ENCODE measurements around the gene TBX5. TPM values are rescaled to one million over a fixed set of nuclear protein-coding genes. Genes with fewer than 3 reads are reported as not detected.
A peak's percentile ranks its signal among the peaks of the same experiment; 100 is the strongest.

The TBX5 gene
- polyA plus RNA-seq (2013, experiment 1 of 2) = not detected
- not detected for polyA plus RNA-seq (2013, experiment 2 of 2)

- Histone ChIP-seq H3K27ac (ENCODE audit: low read length, poor library complexity, severe bottlenecking) (no peak within 1 kb of the TSS), H3K18ac (ENCODE audit: low read depth in 1 of 2, low read length in 2 of 2) (no peak within 1 kb of the TSS), H3K9me3 (ENCODE audit: control insufficient read depth, low read length) (no peaks in the 10 kb centered on the region), H2BK120ac (ENCODE audit: low read depth, low read length) (no peak within 1 kb of the TSS), H2BK12ac (ENCODE audit: low read length in 2 of 2) (no peak within 1 kb of the TSS), H2BK5ac (ENCODE audit: low read depth, low read length, poor library complexity, severe bottlenecking) (no peak within 1 kb of the TSS), H3K4me3 (ENCODE audit: insufficient read depth in 1 of 2, low read depth in 1 of 2, low read length in 2 of 2) (peak within 1 kb of the TSS in 1 of 2 experiments; percentile 88), H3K14ac (ENCODE audit: low read length in 2 of 2) (no peak within 1 kb of the TSS), H3K27me3 (ENCODE audit: control insufficient read depth in 1 of 2, insufficient read depth in 1 of 2, low read length in 2 of 2) (peaks cover 3 to 100% of the 10 kb centered on the region in 2 experiments), H4K8ac (ENCODE audit: low read length) (no peak within 1 kb of the TSS), H3K4me1 (ENCODE audit: control insufficient read depth, insufficient read depth, low read depth, low read length) (peaks cover 10% of the 10 kb centered on the region), H2BK15ac (ENCODE audit: low read depth, poor library complexity, severe bottlenecking) (no peak within 1 kb of the TSS), H3K4ac (ENCODE audit: low read depth in 1 of 2, low read length in 2 of 2) (no peak within 1 kb of the TSS), H3K23ac (ENCODE audit: low read length in 2 of 2) (no peak within 1 kb of the TSS), H3K79me1 (replicated peaks; ENCODE audit: low read length, poor library complexity, severe bottlenecking) (no peaks in the 10 kb centered on the region), H2AK5ac (ENCODE audit: low read length, severe bottlenecking) (no peak within 1 kb of the TSS), H3K36me3 (ENCODE audit: control insufficient read depth in 1 of 2, insufficient read depth in 2 of 2, low read depth in 1 of 2, low read length in 2 of 2) (peaks cover 0 to 3% of the 10 kb centered on the region in 2 experiments), H2AFZ (ENCODE audit: low read depth, low read length) (no peak within 1 kb of the TSS), H3K4me2 (ENCODE audit: low read length, poor library complexity, severe bottlenecking) (no peak within 1 kb of the TSS), H3K9ac (ENCODE audit: low read length) (peak within 1 kb of the TSS; percentile 93), H4K91ac (ENCODE audit: low read length) (no peak within 1 kb of the TSS)
- DNase-seq = no peak
- WGBS = 2% methylated on average over 39 of the region's 39 CpGs
Measured at GRCh38 chr12:114405519-114406271, at the start of gene TBX5. TSS of gene TBX5 (minus strand) at chr12:114406144. CDS start at chr12:114403898, 2,246 bp downstream.

GRCh38 chr12:114451657-114452056 lies 45.7 kb upstream of the TBX5 start:
- H3K23ac ChIP-seq (ENCODE audit: low read length in 2 of 2) = no peak overlapping the region
- WGBS = 38% methylated on average over 2 of the region's 2 CpGs
- no peak for DNase-seq

GRCh38 chr12:114450515-114451300 lies 44.8 kb upstream of the TBX5 start:
- H2AFZ ChIP-seq (ENCODE audit: low read depth, low read length) = no peak overlapping the region
- H3K9me3 ChIP-seq (ENCODE audit: control insufficient read depth, low read length) = no peaks in the 10 kb centered on the region
- H3K23ac ChIP-seq (ENCODE audit: low read length in 2 of 2) = no peak overlapping the region
- H2BK5ac ChIP-seq (ENCODE audit: low read depth, low read length, poor library complexity, severe bottlenecking) = no peak overlapping the region
- no peak overlapping the region for H3K18ac ChIP-seq (ENCODE audit: low read depth in 1 of 2, low read length in 2 of 2)
- DNase-seq = no peak
- H3K4me3 ChIP-seq (ENCODE audit: insufficient read depth in 1 of 2, low read depth in 1 of 2, low read length in 2 of 2) = no peak overlapping the region
- no peak overlapping the region for H3K27ac ChIP-seq (ENCODE audit: low read length, poor library complexity, severe bottlenecking)
- H2BK15ac ChIP-seq (ENCODE audit: low read depth, poor library complexity, severe bottlenecking) = no peak overlapping the region
- no peak overlapping the region for H2AK5ac ChIP-seq (ENCODE audit: low read length, severe bottlenecking)
- no peak overlapping the region for H2BK120ac ChIP-seq (ENCODE audit: low read depth, low read length)
- no peak overlapping the region for H3K4me2 ChIP-seq (ENCODE audit: low read length, poor library complexity, severe bottlenecking)
- peaks cover 57 to 79% of the 10 kb centered on the region in 2 experiments for H3K27me3 ChIP-seq (ENCODE audit: control insufficient read depth in 1 of 2, insufficient read depth in 1 of 2, low read length in 2 of 2)
- H3K36me3 ChIP-seq (ENCODE audit: control insufficient read depth in 1 of 2, insufficient read depth in 2 of 2, low read depth in 1 of 2, low read length in 2 of 2) = no peaks in the 10 kb centered on the region
- no peak overlapping the region for H3K9ac ChIP-seq (ENCODE audit: low read length)
- H4K91ac ChIP-seq (ENCODE audit: low read length) = no peak overlapping the region
- H4K8ac ChIP-seq (ENCODE audit: low read length) = no peak overlapping the region
- WGBS = 2% methylated on average over 5 of the region's 7 CpGs
- no peaks in the 10 kb centered on the region for H3K4me1 ChIP-seq (ENCODE audit: control insufficient read depth, insufficient read depth, low read depth, low read length)
- H3K79me1 ChIP-seq (replicated peaks; ENCODE audit: low read length, poor library complexity, severe bottlenecking) = no peaks in the 10 kb centered on the region
- no peak overlapping the region for H3K4ac ChIP-seq (ENCODE audit: low read depth in 1 of 2, low read length in 2 of 2)
- H2BK12ac ChIP-seq (ENCODE audit: low read length in 2 of 2) = no peak overlapping the region
- no peak overlapping the region for H3K14ac ChIP-seq (ENCODE audit: low read length in 2 of 2)

More at GRCh38 chr12:114451657-114452056, 45.7 kb upstream of the TBX5 start:
- Histone ChIP-seq H2AK5ac (ENCODE audit: low read length, severe bottlenecking) (no peak overlapping the region), H3K36me3 (ENCODE audit: control insufficient read depth in 1 of 2, insufficient read depth in 2 of 2, low read depth in 1 of 2, low read length in 2 of 2) (no peaks in the 10 kb centered on the region), H3K9me3 (ENCODE audit: control insufficient read depth, low read length) (no peaks in the 10 kb centered on the region), H2BK15ac (ENCODE audit: low read depth, poor library complexity, severe bottlenecking) (no peak overlapping the region), H3K79me1 (replicated peaks; ENCODE audit: low read length, poor library complexity, severe bottlenecking) (no peaks in the 10 kb centered on the region), H3K14ac (ENCODE audit: low read length in 2 of 2) (no peak overlapping the region), H3K27me3 (ENCODE audit: control insufficient read depth in 1 of 2, insufficient read depth in 1 of 2, low read length in 2 of 2) (peaks cover 47 to 79% of the 10 kb centered on the region in 2 experiments), H2BK5ac (ENCODE audit: low read depth, low read length, poor library complexity, severe bottlenecking) (no peak overlapping the region), H4K8ac (ENCODE audit: low read length) (no peak overlapping the region), H3K27ac (ENCODE audit: low read length, poor library complexity, severe bottlenecking) (no peak overlapping the region), H3K9ac (ENCODE audit: low read length) (no peak overlapping the region), H2AFZ (ENCODE audit: low read depth, low read length) (no peak overlapping the region), H3K4me2 (ENCODE audit: low read length, poor library complexity, severe bottlenecking) (no peak overlapping the region), H3K18ac (ENCODE audit: low read depth in 1 of 2, low read length in 2 of 2) (no peak overlapping the region), H3K4me1 (ENCODE audit: control insufficient read depth, insufficient read depth, low read depth, low read length) (no peaks in the 10 kb centered on the region), H3K4me3 (ENCODE audit: insufficient read depth in 1 of 2, low read depth in 1 of 2, low read length in 2 of 2) (no peak overlapping the region), H2BK120ac (ENCODE audit: low read depth, low read length) (no peak overlapping the region), H2BK12ac (ENCODE audit: low read length in 2 of 2) (no peak overlapping the region), H3K4ac (ENCODE audit: low read depth in 1 of 2, low read length in 2 of 2) (no peak overlapping the region), H4K91ac (ENCODE audit: low read length) (no peak overlapping the region)

GRCh38 chr12:114450019-114450418 lies 44.1 kb upstream of the TBX5 start:
- Histone ChIP-seq H3K23ac (ENCODE audit: low read length in 2 of 2) (no peak overlapping the region), H2BK5ac (ENCODE audit: low read depth, low read length, poor library complexity, severe bottlenecking) (no peak overlapping the region), H3K9ac (ENCODE audit: low read length) (no peak overlapping the region), H3K4ac (ENCODE audit: low read depth in 1 of 2, low read length in 2 of 2) (no peak overlapping the region), H2BK120ac (ENCODE audit: low read depth, low read length) (no peak overlapping the region), H3K4me2 (ENCODE audit: low read length, poor library complexity, severe bottlenecking) (no peak overlapping the region), H3K14ac (ENCODE audit: low read length in 2 of 2) (no peak overlapping the region), H3K9me3 (ENCODE audit: control insufficient read depth, low read length) (no peaks in the 10 kb centered on the region), H2BK12ac (ENCODE audit: low read length in 2 of 2) (no peak overlapping the region), H3K79me1 (replicated peaks; ENCODE audit: low read length, poor library complexity, severe bottlenecking) (no peaks in the 10 kb centered on the region), H3K4me1 (ENCODE audit: control insufficient read depth, insufficient read depth, low read depth, low read length) (no peaks in the 10 kb centered on the region), H3K27me3 (ENCODE audit: control insufficient read depth in 1 of 2, insufficient read depth in 1 of 2, low read length in 2 of 2) (peaks cover 63 to 76% of the 10 kb centered on the region in 2 experiments), H4K91ac (ENCODE audit: low read length) (no peak overlapping the region), H3K18ac (ENCODE audit: low read depth in 1 of 2, low read length in 2 of 2) (no peak overlapping the region), H3K27ac (ENCODE audit: low read length, poor library complexity, severe bottlenecking) (no peak overlapping the region), H2AFZ (ENCODE audit: low read depth, low read length) (no peak overlapping the region), H3K36me3 (ENCODE audit: control insufficient read depth in 1 of 2, insufficient read depth in 2 of 2, low read depth in 1 of 2, low read length in 2 of 2) (no peaks in the 10 kb centered on the region), H3K4me3 (ENCODE audit: insufficient read depth in 1 of 2, low read depth in 1 of 2, low read length in 2 of 2) (no peak overlapping the region), H2BK15ac (ENCODE audit: low read depth, poor library complexity, severe bottlenecking) (no peak overlapping the region), H4K8ac (ENCODE audit: low read length) (no peak overlapping the region), H2AK5ac (ENCODE audit: low read length, severe bottlenecking) (no peak overlapping the region)
- no peak for DNase-seq
- WGBS = 0% methylated on average over 3 of the region's 5 CpGs
